Measurements from ENCODE around the gene AIP.

DNA sequence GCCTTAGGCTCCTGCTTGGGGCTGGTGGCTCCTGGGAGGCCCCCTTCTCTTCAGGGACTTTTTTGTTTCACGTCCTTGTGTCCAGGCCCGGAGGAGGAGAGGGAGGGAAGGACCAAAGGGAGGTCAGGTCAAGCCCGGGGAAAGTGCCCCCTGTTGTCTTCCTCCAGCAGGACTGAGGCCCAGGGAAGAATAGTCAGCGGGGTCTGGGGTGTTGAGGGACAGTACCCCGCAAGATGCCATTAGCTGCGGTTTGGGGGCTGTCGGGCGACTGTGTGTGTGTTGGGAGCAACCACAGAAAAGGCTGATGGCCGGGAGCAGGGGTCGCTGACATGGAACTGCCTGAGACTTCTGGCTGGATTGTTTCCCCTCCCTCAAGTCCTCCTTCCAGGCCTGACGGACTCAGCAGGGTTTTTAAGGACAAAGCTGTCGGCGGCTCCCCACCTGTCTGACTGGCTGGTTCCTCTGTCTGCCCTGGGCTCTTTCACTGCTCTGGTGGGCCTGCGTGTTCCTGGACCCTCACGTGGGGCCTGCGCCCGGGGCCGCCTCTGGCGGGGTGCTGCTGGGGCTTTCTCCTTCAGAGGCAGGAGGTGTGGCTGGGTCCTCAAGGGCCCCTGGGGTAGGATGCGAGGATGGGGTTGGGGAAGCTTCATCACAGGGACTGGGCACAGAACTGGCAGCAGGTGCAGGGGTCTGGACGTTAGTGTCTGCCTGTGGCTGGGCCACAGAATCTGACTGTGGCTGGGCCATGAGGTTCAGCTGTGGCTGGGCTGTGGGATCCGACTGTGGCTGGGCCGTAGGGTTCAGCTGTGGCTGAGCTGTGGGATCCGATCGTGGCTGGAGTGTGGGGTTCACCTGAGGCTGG is 31.8 kb upstream of the AIP start:
- TF ChIP-seq, protein P1, sequence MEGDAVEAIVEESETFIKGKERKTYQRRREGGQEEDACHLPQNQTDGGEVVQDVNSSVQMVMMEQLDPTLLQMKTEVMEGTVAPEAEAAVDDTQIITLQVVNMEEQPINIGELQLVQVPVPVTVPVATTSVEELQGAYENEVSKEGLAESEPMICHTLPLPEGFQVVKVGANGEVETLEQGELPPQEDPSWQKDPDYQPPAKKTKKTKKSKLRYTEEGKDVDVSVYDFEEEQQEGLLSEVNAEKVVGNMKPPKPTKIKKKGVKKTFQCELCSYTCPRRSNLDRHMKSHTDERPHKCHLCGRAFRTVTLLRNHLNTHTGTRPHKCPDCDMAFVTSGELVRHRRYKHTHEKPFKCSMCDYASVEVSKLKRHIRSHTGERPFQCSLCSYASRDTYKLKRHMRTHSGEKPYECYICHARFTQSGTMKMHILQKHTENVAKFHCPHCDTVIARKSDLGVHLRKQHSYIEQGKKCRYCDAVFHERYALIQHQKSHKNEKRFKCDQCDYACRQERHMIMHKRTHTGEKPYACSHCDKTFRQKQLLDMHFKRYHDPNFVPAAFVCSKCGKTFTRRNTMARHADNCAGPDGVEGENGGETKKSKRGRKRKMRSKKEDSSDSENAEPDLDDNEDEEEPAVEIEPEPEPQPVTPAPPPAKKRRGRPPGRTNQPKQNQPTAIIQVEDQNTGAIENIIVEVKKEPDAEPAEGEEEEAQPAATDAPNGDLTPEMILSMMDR (IDR thresholded peaks at IDR 0.05), result no peak
- TF ChIP-seq EP300 (IDR thresholded peaks at IDR 0.05), result no peak
- no peak for TF ChIP-seq POLR2AphosphoS5 (IDR thresholded peaks at IDR 0.05)
